GM21786 (cell line): ENCODE measurements around the gene CALY.

Experiments
- ATAC-seq: cut with Tn5 transposase; IDR thresholded peaks from one replicate; pipeline ENCODE4 v1.9.1; 2021; ENCODE audit not compliant: unreplicated experiment

The CALY gene

DNA sequence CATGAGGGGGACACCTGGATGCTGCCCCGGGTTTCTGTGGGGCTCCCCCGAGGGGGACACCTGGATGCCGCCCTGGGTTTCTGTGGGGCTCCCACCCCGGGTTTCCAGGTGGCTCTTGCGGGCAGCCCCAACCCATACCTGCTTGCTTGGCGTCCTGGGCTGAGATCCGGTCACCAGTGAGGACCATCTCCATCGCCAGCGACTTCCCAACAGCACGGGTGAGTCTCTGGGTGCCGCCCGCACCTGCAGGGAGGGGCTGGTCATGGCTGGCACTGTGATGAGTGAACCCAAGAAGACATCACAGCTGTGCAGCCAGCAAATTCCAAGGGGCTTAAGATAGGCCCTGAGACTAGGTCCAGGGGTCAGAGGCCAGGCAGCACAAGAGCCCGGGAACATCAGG, 30.1 kb upstream of the CALY start:
- ATAC-seq, result no peak

DNA sequence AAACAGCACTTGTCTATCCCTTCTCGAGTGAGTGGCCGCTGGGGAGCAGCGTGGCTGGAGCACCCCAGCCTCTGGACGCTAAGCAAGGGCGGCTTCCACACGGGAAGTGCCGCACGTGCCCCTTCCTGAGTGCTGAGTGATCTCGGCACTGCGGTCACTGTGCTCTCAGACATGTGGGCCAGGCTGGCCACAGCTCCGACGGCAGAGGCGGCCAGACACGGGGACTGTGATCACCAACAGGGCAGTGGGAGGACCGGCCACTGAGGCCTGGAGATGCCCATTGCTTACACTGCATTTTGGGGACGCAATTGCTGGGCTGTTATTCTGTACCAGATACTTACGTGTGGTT, 29.4 kb upstream of the CALY start:
- ATAC-seq, result no peak

DNA sequence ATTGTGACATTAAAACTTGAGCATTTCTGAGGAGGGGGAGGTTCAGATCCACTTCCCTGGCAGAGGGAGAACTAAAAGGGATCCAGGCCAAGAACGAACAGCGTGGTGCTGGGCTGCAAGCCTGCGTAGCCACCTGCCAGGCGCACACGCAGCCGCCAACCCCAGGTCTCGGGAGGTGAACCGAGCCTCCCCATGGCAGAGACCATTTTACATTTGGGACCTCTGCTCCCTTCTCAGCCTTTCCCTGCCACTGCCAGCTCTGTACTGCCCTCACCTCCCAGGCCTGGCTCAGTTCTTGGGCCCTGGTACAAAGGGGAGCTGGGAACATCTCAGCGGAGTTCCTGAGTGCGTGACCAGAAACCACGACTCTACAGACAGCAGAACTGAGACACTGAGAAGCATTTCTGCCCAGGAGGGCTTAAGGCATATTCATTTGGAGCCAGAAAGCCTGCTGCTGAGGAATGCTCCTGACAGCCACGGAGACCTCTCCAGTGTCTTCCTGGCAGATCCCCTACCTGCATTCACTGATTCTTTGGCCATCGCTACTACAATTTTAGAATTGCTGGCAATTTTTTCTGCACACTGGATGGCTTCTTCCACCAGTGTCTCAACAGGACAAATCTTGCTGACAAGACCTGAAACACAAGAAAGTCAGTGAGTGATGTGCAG, 28.9 kb upstream of the CALY start:
- no peak for ATAC-seq

DNA sequence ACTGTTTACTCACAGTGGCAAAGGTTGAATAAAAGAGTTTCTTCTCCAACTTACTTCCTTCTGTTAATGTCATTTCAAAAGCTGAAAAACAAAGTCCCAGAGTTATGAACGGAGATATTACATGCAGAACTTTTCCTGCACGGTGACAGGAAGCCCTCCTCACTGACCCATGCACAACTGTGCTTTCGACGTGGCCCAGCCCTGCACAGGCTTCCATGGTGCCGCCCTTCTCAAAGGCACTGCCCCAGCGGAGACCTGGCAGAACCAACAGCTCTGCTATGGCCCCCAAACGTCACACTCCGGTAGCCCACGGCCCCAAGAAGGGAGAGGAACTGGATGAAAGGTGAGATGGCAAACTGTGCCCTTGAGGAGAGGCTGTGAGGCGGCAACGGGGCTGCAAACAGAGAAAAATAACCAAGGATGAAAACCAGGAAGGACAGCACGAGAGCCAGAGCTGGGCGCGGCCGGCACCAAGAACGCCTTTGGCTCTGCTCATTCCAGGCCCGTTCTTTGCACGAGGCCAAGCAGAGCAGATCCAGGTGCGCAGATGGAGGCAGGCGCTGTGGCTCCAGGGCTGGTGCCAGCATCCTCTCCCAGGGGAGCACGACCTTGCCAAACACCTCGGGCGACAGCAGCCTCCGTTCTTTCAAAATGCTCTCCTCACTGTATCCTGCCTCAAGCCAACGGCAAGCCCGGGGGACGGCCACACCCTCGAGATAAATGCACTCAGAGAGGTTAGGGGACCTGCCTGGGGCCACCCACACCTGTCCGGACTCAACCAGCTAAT, 28.1 kb upstream of the CALY start:
- ATAC-seq, result no peak

DNA sequence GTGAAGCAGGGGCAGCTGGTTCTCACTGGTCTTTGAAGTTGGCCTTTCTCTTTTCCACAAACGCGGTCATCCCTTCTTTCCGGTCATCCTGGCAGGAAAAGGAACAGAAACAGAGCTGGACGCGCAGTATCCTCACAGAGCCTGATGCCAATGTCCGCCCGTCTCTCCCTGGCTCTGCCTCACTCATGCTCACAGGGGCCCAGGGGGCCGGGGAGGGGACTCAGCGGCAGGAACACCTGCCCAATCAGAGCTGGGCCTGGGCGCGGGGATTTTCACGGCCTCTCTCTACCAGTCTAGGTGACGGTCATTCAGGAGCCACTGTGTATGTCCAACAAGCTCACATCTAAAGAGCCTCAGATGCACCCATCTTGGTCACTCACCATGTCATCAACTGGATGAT, 26.1 kb upstream of the CALY start:
- no peak for ATAC-seq

DNA sequence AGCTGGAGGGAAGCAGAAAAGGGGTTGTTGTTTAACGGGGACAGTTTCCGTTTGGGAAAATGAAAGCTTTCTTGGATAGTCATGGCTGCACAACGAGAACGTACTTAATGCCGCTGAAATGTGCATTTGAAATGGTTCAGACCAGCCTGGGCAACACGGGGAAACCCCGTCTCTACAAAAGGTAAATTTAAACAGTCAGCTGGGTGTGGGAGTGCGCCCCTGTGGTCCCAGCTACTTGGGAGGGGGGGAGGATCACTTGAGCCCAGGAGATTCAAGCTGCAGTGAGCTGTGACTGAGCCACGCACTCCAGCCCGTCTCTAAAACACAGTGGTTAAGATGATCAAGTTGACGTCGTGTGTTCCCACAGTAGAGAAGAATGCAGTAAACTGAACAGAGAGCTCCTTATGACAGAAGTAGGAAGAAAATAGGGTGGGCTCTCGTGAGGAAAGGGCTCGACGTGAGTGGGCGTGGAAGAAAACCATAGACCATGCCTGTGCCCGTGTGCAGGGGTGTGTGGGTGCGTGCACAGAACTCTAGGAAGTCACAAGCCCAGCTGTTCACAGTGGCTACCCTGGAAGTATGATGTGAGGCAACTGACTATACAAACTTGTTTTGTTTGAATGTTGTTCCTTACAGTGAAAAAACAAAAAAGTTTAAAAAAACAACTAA, 25.2 kb upstream of the CALY start:
- no peak for ATAC-seq

DNA sequence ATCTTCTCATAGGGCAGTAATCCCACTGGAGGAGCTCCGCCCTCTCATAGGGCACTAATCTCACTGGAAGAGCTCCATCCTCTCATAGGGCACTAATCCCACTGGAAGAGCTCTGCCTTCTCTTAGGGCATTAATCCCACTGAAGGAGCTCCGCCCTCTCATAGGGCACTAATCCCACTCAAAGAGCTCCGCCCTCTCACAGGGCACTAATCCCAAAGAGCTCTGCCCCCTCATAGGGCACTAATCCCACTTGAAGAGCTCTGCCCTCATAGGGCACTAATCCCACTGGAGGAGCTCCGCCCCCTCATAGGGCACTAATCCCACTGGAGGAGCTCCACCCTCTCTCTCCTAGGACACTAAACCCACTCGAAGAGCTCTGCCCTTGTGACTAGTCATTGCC, 24.5 kb upstream of the CALY start:
- no peak for ATAC-seq

DNA sequence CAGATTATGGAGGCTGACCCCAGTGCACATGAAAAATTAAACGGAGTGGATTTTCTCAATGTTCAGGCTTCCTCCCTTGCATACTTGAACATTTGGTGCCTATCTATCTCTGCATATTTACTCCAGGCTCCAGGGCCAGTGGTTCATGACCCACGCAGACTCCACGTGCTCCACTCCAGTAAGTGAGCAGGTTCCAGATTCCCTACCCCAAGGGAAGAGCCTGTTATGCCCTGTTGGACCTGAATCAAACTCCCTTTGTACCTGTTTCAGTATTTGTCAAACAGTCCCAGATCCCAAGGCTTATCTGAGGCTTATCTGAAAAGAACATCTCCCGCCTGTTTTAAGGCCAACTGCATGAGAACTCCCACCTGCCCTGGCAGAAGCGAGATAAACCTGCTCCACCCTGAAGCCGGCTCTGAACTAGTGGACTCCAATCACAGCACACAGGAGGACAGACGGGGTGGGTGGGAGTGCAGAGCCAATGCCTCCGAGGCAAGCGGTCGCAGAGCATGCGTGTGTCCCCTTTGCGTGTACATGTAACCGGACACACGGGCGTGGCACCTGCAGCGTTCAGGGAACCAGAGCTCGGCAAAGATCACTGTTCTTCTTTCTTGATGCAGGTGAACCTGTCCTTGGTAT, 23.4 kb upstream of the CALY start:
- no peak for ATAC-seq

DNA sequence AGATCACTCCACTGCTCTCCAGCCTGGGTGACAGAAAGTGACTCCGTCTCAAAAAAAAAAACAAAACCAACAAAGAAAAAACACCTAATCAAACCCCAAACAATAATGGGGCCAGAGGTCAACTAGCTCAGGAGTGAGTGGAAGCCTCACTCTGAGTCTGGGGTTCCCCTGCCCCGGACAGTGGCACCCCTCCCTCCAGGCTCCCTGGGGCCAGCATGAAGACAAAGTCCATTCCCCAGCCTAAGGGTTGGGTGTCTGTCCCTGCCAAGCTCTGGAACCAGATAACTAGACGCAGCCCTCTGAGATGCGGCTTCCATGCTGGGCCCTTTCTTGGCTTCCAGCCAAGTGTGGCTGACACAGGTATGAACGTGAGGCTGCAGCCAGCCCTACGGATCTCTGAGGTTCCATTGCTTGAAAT, 22.9 kb upstream of the CALY start:
- no peak for ATAC-seq

DNA sequence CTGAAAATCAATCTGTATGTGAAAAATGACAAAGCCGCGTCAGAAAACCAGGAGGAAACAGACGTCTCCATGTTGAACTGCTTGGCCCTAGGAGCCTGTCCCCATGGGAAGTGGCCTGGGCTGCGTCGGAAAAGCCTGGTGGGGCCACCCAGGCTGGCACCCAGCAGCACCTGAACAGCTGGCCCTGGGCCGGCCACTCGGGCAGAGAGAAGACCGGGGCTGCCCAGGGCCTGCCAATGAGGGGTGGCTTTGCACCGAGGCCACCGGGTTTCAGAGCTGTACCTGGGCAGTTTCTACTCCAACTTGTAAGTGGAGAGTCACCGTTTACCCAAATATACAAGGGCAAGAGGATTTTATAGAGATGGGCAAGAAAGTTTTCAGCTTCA, 22.2 kb upstream of the CALY start:
- no peak for ATAC-seq

DNA sequence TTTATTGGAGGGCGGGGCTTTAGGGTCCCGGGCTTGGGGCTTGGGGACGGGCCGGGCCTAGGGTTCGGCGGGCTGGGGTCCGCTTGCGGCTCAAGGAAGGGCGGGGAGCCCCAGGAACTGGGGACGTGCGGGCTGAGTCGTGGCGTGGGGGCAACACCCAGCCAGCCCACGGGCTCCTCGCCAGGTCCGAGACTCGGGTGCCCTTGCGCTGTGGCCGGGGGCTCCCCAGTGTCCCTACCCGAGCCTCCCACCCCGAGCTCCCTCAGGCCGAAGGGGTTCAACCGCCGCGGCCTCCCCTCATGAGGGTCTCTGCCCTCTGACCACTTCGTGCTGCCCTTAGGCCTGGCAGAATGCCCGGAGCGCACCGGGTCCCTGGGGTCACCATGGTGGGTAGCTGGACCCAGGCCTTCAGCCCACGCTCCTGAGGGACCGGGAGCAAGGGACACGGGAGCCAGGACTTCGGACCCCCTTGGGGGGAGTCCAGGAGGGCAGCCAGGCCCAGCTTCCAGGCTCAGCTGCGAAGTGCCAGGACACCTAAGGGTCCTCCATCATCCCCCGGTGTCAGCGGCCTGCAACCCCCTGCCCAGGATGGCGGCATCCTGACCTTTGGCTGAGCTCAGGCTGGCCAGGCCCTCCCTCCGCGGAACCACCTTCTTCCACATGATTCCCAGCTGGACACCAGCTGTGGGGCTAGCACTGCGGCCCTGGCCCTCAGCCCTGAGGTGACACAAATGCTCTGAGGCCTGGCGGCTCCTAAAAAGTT, 21.6 kb upstream of the CALY start:
- ATAC-seq, result no peak

DNA sequence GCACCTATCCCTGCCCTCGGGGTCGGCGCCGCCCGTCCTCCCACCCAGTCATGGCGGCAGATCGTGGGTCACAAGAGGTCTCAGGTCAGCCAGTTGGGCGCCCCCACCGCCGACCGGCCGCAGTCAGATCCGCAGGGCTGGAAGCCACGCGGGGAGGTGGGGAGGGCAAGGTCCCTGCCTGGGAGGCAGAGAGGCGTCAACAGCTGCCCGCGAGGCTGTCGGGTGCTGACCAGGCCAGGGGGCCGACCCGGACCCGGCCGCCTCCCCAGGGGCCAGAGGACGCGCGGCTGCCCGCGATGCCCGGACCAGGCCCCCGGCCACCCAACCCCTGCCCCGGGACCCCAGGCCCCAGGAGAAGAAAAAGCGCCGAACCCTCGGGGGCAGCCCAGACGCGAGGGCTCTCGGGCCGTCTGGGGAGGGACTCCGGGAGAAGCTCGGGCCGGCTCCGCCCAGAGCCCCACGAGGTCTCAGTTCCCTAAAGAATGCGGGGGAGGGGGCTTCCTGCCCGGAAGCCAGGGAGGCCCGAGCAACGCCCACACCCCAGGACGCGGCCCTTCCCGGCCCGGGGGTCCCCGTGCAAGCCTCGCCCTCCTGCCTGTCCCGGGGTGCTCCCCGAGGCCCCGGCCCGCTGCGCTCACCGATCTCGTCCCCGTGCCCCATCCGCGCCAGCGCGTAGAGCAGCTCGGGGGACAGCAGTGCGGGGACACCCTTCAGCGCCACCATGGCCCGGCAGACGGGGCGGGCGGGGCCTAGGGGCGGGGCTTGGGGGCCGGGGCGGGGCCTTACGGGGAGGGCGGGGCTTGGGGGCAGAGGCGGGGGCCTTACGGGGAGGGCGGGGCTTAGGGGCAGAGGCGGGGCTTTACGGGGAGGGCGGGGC, 20.8 kb upstream of the CALY start, which contains the start of gene FUOM:
Gene FUOM, minus strand, starts transcription at position 735 of the 877 bp plus-strand sequence. Its CDS starts 12 bp downstream, at position 723.
- ATAC-seq, result peak; percentile 67

DNA sequence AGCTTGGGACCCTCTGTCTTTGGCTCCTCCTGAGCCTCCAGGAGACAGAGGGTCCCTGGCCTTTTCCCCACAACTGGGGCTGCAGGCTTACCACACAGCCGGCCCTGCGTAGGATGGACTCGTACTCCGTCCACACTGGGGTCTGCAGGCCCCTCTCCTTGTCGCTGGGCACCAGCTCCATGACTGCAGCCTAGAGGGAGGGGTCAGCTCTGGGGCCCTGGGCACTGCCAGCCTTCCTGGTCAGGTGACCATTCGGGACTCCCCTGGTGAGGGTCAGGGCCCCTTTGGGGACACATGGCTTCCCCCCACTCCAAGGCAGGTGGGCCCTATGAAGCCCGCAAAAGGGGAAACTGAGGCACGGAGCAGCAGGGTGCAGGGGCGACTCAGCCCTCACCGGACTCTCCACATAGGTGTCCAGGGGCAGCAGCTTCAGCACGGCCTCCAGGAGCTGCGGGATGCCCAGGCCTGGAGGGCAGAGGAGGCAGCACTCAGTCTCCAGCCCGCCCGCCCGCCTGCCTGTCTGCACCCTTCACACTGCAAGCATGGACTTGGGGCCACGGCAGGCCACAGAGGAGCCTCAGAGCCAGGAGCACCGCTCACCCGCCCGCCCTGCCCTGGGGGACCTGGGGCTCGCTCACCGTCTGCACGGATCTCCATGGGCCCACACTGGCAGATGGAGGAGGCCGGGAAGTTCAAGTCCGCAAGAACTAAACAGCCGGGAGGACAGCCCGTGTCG, 20.0 kb upstream of the CALY start:
- ATAC-seq, result no peak

DNA sequence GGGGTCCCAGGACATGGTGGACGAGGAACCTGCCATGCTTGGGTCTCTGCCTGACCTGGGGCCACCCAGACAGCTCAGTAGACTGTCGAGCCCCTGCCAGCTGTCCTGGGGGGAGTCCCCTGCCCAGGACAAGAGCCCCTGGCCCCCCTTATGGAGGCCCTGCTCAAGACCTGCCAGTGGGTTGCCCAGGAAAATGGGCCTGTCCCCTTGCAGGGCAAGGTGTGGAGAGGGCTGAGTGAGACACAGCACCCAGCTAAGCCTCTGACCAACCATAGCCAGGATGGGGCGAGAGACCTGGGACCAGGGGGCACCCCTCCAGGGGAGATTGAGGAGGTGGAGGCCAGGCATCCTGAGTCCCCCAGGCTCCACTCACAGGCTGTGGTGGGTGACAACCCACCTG, 19.3 kb upstream of the CALY start:
- ATAC-seq, result no peak

DNA sequence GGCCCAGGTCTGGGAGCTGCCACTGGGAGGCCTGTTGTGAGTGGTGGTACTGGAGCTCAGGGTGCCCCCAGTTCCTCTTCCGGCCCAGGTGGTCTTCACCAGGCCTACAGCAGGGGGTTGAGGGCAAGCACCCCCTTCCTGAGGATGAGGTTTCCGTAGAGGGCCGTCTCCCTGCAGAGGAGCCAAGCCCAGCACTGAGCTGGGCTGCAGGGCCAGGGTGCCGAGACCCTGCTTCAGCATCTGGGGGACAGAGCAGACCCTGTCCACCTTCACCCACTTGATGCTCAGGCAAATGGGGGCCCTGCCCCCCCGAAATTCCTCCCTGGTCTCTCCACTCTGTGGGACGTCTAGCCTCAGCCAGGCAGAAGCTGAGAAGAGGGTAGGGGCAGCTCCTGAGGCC, 18.6 kb upstream of the CALY start:
- ATAC-seq, result no peak

DNA sequence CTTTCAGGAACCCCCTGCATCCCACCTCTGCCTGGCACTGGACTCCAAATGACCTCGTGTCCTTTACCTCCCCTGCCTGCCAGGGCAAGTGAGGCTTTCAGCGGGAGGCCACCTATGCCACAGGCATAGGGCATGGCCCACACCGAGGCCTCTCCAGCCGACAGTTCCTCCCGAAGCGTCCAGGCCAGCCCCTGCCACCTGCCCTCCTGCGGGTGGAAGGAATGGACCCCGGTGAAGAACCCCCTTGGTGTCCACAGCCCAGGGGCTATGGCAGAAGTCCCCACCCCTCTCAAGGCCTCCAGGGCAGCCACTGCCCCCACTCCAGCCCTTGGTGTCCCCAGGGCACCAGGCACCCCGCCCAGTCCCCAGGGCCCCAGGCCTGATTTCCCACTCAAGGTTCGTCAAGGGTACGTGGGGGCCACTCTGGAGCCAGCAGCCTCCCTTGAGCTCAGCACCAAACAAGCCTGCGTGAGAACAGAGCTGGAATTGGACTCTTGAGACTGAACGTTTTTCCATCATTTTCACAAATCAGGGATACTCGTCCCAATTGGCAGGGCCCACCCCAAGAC, 18.1 kb upstream of the CALY start:
- ATAC-seq, result no peak

DNA sequence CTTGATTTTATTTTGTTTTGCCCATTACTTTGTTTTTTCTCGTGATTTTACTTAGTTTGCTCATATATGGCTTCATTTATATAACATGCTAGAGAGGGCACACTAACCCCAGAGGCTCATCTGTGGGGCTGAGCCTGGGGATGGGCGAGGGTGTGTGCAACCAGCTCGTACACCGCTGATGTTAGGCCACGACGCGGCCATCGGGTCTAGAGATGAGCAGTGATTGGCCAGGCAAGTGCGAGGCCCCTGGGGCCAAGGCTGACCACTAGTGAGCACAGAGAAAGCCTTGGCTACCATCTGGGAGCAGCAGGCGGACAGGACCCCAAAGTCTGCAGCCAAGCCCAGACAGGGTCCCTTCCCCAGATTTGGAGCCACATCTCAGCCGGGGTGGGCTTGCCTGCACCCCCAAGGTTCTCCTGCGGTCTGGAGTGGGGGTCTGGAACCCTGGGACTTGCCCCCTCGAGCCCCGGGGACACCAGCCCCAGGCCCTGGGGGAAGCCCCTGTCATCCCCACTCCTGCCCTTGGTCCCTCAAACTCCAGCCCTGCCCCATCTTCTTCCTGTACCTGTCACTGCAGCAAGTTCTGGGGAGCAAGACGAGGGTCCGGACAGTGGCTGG, 17.4 kb upstream of the CALY start:
- ATAC-seq, result no peak

DNA sequence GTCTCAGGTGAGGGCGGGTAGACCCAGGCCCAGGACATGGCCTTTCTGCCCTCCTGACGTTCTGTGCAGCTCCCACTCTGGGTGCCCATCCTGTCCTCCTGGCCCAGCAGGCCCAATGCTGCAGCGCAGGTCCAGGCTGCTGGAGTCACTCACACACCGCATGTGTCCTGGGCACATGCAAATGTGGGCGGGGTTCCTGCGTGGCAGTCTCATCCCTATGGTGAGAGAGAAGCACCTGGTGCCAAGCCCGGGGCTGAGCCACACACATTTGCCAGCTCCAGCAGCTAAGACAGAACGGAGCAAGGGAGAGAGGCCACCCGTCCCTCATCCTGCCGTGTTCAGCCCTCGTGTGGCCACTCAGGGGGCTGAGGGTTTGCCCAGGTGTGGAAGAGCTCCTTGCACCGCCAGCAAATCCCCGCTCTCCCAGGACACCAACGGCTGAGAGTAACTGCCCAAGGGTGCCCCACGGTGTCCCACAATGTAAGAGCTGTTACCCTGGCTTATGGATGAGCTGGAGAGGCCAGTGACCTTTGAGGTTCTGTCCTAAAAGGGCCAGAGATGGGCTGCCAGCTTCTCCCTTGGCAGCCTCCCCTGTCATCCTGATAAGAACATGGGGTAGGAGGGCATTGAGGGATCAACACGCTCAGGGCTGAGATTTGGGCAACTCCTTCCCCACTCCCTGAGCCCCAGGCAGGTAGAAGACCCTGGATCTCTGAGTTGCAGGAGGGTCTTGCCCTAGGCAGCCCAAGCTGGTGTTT, 16.7 kb upstream of the CALY start:
- no peak for ATAC-seq
